Neural progenitor cell (in vitro differentiated cells): Measurements from ENCODE around the gene DYSF.

Experiments
- EZH2phosphoT487 ChIP-seq: fragments of 200-600 bp; sonication (generic); IDR thresholded peaks from 2 replicates; pipeline ENCODE4 v1.6.1; 2017; ENCODE audit warnings: antibody characterized with exemption
- TF ChIP-seq, protein P1 (sequence below): fragments of 200-600 bp; sonication (generic); IDR thresholded peaks from 2 replicates; pipeline ENCODE4 v1.5.1; 2017; ENCODE audit warnings: antibody characterized with exemption, mild to moderate bottlenecking

DNA sequence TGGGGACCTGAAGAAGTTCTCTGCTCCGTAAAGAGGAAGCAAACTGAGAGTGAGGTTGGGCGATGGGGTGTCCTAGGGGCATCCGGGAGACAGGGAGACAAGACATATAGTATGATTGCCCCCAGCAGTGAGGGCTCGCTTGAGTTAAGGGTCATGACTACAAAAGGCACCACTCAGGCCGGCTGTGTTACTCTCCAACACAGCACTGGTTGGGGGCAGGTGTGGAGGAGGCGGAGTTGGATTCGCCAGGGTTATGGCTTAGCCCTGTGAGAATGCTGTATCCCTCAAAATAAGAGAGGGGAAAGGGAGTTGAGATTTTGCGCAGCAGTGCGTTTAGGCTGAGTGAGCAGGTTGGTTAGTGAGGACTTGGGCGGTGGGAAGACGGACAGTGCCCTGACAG, 12.0 kb downstream of the DYSF start:
- TF ChIP-seq, protein P1, sequence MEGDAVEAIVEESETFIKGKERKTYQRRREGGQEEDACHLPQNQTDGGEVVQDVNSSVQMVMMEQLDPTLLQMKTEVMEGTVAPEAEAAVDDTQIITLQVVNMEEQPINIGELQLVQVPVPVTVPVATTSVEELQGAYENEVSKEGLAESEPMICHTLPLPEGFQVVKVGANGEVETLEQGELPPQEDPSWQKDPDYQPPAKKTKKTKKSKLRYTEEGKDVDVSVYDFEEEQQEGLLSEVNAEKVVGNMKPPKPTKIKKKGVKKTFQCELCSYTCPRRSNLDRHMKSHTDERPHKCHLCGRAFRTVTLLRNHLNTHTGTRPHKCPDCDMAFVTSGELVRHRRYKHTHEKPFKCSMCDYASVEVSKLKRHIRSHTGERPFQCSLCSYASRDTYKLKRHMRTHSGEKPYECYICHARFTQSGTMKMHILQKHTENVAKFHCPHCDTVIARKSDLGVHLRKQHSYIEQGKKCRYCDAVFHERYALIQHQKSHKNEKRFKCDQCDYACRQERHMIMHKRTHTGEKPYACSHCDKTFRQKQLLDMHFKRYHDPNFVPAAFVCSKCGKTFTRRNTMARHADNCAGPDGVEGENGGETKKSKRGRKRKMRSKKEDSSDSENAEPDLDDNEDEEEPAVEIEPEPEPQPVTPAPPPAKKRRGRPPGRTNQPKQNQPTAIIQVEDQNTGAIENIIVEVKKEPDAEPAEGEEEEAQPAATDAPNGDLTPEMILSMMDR, result no peak
- TF ChIP-seq EZH2phosphoT487, result no peak
